Liver (tissue), 9 donors: ENCODE data around the gene IL36B. TPM values are rescaled to one million over a fixed set of nuclear protein-coding genes. Genes with fewer than 3 reads are reported as not detected.

Experiments
- DNase-seq: peaks from one replicate; pipeline ENCODE4 v3.0.0-alpha.2; 2017; ENCODE audit warnings: low spot score
- H3K27ac ChIP-seq, 2 donors: one replicate each; pipeline ENCODE4 v1.7.0; 2013; ENCODE audit warnings: inconsistent platforms in 2 of 2, low read length in 2 of 2, control low read depth in 1 of 2, low read depth in 1 of 2, mild to moderate bottlenecking in 1 of 2
- H3K27me3 ChIP-seq, 4 donors: one replicate each; pipeline versions ENCODE4 v1.6.1 to v1.7.0; 2013; ENCODE audit warnings: low read length in 3 of 4, inconsistent platforms in 1 of 4, mild to moderate bottlenecking in 1 of 4, moderate library complexity in 1 of 4; ENCODE audit not compliant: control insufficient read depth in 4 of 4, insufficient read depth in 4 of 4
- H3K36me3 ChIP-seq, 4 donors: one replicate each; pipeline versions ENCODE4 v1.6.1 to v1.7.0; 2013; ENCODE audit warnings: low read length in 3 of 4, mild to moderate bottlenecking in 3 of 4, low read depth in 1 of 4, moderate library complexity in 1 of 4; ENCODE audit not compliant: control insufficient read depth in 4 of 4, insufficient read depth in 3 of 4
- H3K4me1 ChIP-seq, 4 donors: one replicate each; pipeline versions ENCODE4 v1.6.1 to v1.7.0; 2013; ENCODE audit warnings: low read length in 3 of 4, mild to moderate bottlenecking in 3 of 4, moderate library complexity in 1 of 4; ENCODE audit not compliant: control insufficient read depth in 4 of 4, insufficient read depth in 4 of 4
- H3K4me3 ChIP-seq, 3 donors: one replicate each; pipeline versions ENCODE4 v1.6.1 to v1.7.0; 2013; ENCODE audit warnings: low read length in 3 of 3, control low read depth in 1 of 3, low read depth in 1 of 3, mild to moderate bottlenecking in 1 of 3
- H3K9ac ChIP-seq, 2 donors: one replicate each; pipeline ENCODE4 v1.7.0; 2013; ENCODE audit warnings: low read length in 2 of 2, mild to moderate bottlenecking in 2 of 2, moderate library complexity in 2 of 2, control low read depth in 1 of 2, low read depth in 1 of 2
- H3K9me3 ChIP-seq, 4 donors: one replicate each; pipeline versions ENCODE4 v1.6.1 to v1.7.0; 2013; ENCODE audit warnings: low read length in 3 of 4; ENCODE audit not compliant: control insufficient read depth in 4 of 4
- EGR1 ChIP-seq, 2 donors: IDR thresholded peaks; 2 replicates each; pipeline ENCODE4 v1.6.1; 2016 to 2018; ENCODE audit warnings: antibody characterized with exemption in 2 of 2, low read depth in 2 of 2
- FOXA1 ChIP-seq: IDR thresholded peaks from 2 replicates; pipeline ENCODE4 v1.6.1; 2016; ENCODE audit warnings: antibody characterized with exemption
- FOXA2 ChIP-seq: IDR thresholded peaks from 2 replicates; pipeline ENCODE4 v1.6.1; 2016; ENCODE audit warnings: antibody characterized with exemption
- GABPA ChIP-seq, 2 donors: IDR thresholded peaks in 1 of 2; conservative IDR thresholded peaks in 1 of 2; 2 replicates each; pipeline ENCODE4 v1.6.1; 2016; ENCODE audit warnings: antibody characterized with exemption in 2 of 2, mild to moderate bottlenecking in 1 of 2, moderate library complexity in 1 of 2
- HNF4A ChIP-seq, 2 donors: conservative IDR thresholded peaks; 2 replicates each; pipeline ENCODE4 v1.6.1; 2016; ENCODE audit warnings: antibody characterized with exemption in 2 of 2, mild to moderate bottlenecking in 2 of 2
- HNF4G ChIP-seq: IDR thresholded peaks from 2 replicates; pipeline ENCODE4 v1.6.1; 2016; ENCODE audit warnings: antibody characterized with exemption
- JUND ChIP-seq, 2 donors: IDR thresholded peaks; 2 replicates each; pipeline ENCODE4 v1.6.1; 2016; ENCODE audit warnings: antibody characterized with exemption in 2 of 2
- NR2F2 ChIP-seq: IDR thresholded peaks from 2 replicates; pipeline ENCODE4 v1.6.1; 2016; ENCODE audit warnings: antibody characterized with exemption
- RAD21 ChIP-seq, 2 donors: IDR thresholded peaks; 2 replicates each; pipeline ENCODE4 v1.6.1; 2016; ENCODE audit warnings: antibody characterized with exemption in 2 of 2, mild to moderate bottlenecking in 2 of 2
- RXRA ChIP-seq, 2 donors: IDR thresholded peaks; 2 replicates each; pipeline ENCODE4 v1.6.1; 2017 to 2018; ENCODE audit warnings: antibody characterized with exemption in 2 of 2, mild to moderate bottlenecking in 1 of 2
- SP1 ChIP-seq: IDR thresholded peaks from 2 replicates; pipeline ENCODE4 v1.6.1; 2018; ENCODE audit warnings: antibody characterized with exemption, mild to moderate bottlenecking
- TAF1 ChIP-seq: conservative IDR thresholded peaks from 2 replicates; pipeline ENCODE4 v1.6.1; 2016; ENCODE audit warnings: antibody characterized with exemption, mild to moderate bottlenecking
- YY1 ChIP-seq: IDR thresholded peaks from 2 replicates; pipeline ENCODE4 v1.6.1; 2016; ENCODE audit warnings: antibody characterized with exemption, mild to moderate bottlenecking
- whole genome bisulfite sequencing: extraction: QIAGEN DNeasy Blood & Tissue Kit; methylation state at CpG from one replicate; pipeline ENCODE4 v1.1.7; 2013; 5-methylcytosine and 5-hydroxymethylcytosine counted together
- polyA plus RNA-seq, 2 donors: library from polyadenylated mRNA; stranded (reverse) in 1 of 2; unstranded in 1 of 2; fragments of 200-250 nt in 1 of 2; fragments of >200 nt in 1 of 2; fragmentation: Nextera tagmentation in 1 of 2; extraction: Ambion mirVana in 1 of 2; gene quantifications; one replicate each; pipeline versions ENCODE4 v1.2.1 to v1.2.3, GENCODE V29; 2013 to 2015
- total RNA-seq, 2 donors: library from RNA; depleted of rRNA; stranded (reverse); fragments of >200 nt; gene quantifications; one replicate each; pipeline ENCODE4 v1.2.3, GENCODE V29; 2014
- TF ChIP-seq, protein P1 (sequence below): fragments of 150-350 bp; IDR thresholded peaks from 2 replicates; pipeline ENCODE4 v1.5.1; 2017; ENCODE audit warnings: improper control_type of control experiment, low read depth, low read length; ENCODE audit not compliant: missing input control
- TF ChIP-seq, protein P2 (sequence below): IDR thresholded peaks from 2 replicates; pipeline ENCODE4 v1.6.1; 2016; ENCODE audit warnings: antibody characterized with exemption
- TF ChIP-seq, protein P3 (sequence below): IDR thresholded peaks from 2 replicates; pipeline ENCODE4 v1.6.1; 2016; ENCODE audit warnings: antibody characterized with exemption, mild to moderate bottlenecking
- TF ChIP-seq, protein P4 (sequence below): IDR thresholded peaks from 2 replicates; pipeline ENCODE4 v1.6.1; 2016; ENCODE audit warnings: antibody characterized with exemption
- TF ChIP-seq, protein P5 (sequence below): IDR thresholded peaks from 2 replicates; pipeline ENCODE4 v1.6.1; 2016; ENCODE audit warnings: antibody characterized with exemption
- donor health status: healthy.
- donor health status: healthy.
- donor health status: healthy.
- donor health status: healthy.
- donor health status: healthy.

IL36B gene
- total and polyA plus RNA-seq, 4 donors, result not detected

DNA sequence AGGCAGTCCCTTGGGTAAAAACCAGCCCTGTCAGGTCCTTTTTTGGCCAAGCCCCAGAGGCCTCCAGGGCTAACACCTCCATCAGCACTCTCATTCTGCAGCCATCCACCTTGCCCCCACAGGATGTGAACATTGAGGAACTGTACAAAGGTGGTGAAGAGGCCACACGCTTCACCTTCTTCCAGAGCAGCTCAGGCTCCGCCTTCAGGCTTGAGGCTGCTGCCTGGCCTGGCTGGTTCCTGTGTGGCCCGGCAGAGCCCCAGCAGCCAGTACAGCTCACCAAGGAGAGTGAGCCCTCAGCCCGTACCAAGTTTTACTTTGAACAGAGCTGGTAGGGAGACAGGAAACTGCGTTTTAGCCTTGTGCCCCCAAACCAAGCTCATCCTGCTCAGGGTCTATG, 22.4 kb upstream of the IL36B start:
- Histone ChIP-seq H3K27ac (no peak overlapping the region), H3K9ac (no peak overlapping the region), H3K36me3 (no peaks in the 10 kb centered on the region), H3K4me3 (no peak overlapping the region), H3K27me3 (no peaks in the 10 kb centered on the region), H3K4me1 (peaks cover 2 to 20% (median 8%) of the 10 kb centered on the region in 4 donors), H3K9me3 (no peaks in the 10 kb centered on the region)
- TF ChIP-seq HNF4A (conservative IDR thresholded peaks at IDR 0.05) (no peak), HNF4G (no peak), SP1 (no peak), RXRA (IDR thresholded peaks at IDR 0.05) (no peak), FOXA1 (no peak), JUND (IDR thresholded peaks at IDR 0.05) (no peak), YY1 (no peak), RAD21 (IDR thresholded peaks at IDR 0.05) (no peak), EGR1 (IDR thresholded peaks at IDR 0.05; ENCODE audit: low read depth in 2 of 2) (no peak), TAF1 (no peak), NR2F2 (no peak), GABPA (IDR thresholded peaks at IDR 0.05 in 1 of 2, conservative IDR thresholded peaks at IDR 0.05 in 1 of 2) (no peak), FOXA2 (no peak)
- TF ChIP-seq, protein P1, sequence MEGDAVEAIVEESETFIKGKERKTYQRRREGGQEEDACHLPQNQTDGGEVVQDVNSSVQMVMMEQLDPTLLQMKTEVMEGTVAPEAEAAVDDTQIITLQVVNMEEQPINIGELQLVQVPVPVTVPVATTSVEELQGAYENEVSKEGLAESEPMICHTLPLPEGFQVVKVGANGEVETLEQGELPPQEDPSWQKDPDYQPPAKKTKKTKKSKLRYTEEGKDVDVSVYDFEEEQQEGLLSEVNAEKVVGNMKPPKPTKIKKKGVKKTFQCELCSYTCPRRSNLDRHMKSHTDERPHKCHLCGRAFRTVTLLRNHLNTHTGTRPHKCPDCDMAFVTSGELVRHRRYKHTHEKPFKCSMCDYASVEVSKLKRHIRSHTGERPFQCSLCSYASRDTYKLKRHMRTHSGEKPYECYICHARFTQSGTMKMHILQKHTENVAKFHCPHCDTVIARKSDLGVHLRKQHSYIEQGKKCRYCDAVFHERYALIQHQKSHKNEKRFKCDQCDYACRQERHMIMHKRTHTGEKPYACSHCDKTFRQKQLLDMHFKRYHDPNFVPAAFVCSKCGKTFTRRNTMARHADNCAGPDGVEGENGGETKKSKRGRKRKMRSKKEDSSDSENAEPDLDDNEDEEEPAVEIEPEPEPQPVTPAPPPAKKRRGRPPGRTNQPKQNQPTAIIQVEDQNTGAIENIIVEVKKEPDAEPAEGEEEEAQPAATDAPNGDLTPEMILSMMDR, result no peak
- TF ChIP-seq, protein P2, sequence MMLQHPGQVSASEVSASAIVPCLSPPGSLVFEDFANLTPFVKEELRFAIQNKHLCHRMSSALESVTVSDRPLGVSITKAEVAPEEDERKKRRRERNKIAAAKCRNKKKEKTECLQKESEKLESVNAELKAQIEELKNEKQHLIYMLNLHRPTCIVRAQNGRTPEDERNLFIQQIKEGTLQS, result no peak
- TF ChIP-seq, protein P3, sequence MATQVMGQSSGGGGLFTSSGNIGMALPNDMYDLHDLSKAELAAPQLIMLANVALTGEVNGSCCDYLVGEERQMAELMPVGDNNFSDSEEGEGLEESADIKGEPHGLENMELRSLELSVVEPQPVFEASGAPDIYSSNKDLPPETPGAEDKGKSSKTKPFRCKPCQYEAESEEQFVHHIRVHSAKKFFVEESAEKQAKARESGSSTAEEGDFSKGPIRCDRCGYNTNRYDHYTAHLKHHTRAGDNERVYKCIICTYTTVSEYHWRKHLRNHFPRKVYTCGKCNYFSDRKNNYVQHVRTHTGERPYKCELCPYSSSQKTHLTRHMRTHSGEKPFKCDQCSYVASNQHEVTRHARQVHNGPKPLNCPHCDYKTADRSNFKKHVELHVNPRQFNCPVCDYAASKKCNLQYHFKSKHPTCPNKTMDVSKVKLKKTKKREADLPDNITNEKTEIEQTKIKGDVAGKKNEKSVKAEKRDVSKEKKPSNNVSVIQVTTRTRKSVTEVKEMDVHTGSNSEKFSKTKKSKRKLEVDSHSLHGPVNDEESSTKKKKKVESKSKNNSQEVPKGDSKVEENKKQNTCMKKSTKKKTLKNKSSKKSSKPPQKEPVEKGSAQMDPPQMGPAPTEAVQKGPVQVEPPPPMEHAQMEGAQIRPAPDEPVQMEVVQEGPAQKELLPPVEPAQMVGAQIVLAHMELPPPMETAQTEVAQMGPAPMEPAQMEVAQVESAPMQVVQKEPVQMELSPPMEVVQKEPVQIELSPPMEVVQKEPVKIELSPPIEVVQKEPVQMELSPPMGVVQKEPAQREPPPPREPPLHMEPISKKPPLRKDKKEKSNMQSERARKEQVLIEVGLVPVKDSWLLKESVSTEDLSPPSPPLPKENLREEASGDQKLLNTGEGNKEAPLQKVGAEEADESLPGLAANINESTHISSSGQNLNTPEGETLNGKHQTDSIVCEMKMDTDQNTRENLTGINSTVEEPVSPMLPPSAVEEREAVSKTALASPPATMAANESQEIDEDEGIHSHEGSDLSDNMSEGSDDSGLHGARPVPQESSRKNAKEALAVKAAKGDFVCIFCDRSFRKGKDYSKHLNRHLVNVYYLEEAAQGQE, result no peak
- TF ChIP-seq, protein P4, sequence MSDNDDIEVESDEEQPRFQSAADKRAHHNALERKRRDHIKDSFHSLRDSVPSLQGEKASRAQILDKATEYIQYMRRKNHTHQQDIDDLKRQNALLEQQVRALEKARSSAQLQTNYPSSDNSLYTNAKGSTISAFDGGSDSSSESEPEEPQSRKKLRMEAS, result no peak
- TF ChIP-seq, protein P5, sequence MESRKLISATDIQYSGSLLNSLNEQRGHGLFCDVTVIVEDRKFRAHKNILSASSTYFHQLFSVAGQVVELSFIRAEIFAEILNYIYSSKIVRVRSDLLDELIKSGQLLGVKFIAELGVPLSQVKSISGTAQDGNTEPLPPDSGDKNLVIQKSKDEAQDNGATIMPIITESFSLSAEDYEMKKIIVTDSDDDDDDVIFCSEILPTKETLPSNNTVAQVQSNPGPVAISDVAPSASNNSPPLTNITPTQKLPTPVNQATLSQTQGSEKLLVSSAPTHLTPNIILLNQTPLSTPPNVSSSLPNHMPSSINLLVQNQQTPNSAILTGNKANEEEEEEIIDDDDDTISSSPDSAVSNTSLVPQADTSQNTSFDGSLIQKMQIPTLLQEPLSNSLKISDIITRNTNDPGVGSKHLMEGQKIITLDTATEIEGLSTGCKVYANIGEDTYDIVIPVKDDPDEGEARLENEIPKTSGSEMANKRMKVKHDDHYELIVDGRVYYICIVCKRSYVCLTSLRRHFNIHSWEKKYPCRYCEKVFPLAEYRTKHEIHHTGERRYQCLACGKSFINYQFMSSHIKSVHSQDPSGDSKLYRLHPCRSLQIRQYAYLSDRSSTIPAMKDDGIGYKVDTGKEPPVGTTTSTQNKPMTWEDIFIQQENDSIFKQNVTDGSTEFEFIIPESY, result no peak
- 80% methylated on average over 5 of the region's 5 CpGs for WGBS
- no peak for DNase-seq
